ENCODE results near the gene PRKG1.

Gene PRKG1

DNA sequence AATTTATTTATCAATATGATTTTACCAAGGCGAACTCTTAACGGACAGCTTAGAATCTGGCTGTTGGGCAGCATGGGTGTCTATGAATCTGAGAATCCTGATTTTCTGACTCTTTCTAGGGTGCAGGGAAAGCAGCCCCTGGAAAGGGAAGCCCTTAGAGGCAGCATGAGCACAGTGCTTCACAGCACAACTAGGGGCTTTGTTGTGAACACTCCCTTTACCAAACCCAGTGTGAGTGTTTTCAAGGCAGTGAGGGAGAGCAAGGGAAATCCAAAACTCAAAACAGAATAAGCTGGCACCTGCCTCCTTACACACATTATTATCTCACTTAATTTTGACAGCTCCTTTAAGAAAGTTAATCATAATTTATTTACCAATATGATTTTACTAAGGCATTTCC, 741.4 kb downstream of the PRKG1 start:
- DNase-seq (ENCODE audit: low spot score) = no peak

DNA sequence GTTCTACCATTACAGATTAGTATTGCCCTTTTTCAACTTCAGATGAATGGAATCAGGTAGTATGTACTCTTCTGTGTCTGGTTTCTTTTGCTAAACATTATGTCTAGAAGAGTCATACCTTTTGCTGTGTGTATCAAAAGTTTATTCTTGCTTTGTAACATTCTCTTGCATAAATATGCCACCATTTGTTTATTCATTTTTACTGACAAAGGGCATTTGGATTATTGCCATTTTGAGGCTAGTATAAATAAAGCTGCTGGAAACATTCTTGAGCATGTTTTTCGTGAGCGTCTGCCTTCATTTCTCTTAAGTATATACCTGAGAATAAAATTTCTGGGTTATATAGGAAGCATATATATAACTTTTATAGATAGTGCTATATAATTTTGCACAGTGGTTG, 746.8 kb downstream of the PRKG1 start:
- DNase-seq (ENCODE audit: low spot score) = no peak

DNA sequence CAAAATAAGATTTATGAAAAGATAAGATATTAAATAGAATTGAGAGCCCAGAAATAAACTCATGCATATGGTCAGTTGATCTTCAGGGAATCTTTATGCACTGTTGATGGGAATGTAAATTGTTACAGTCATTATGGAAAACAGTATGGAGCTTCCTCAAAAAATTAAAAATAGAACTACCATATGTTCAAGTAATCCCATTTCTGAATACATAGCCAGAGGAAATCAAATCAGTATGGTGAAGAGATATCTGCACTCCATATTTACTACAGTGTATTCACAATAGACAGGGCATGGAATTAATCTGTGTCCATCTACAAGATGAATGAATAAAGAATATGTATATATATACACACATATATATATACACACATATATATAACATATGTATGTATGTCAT, 747.5 kb downstream of the PRKG1 start:
- DNase-seq (ENCODE audit: low spot score) = no peak

DNA sequence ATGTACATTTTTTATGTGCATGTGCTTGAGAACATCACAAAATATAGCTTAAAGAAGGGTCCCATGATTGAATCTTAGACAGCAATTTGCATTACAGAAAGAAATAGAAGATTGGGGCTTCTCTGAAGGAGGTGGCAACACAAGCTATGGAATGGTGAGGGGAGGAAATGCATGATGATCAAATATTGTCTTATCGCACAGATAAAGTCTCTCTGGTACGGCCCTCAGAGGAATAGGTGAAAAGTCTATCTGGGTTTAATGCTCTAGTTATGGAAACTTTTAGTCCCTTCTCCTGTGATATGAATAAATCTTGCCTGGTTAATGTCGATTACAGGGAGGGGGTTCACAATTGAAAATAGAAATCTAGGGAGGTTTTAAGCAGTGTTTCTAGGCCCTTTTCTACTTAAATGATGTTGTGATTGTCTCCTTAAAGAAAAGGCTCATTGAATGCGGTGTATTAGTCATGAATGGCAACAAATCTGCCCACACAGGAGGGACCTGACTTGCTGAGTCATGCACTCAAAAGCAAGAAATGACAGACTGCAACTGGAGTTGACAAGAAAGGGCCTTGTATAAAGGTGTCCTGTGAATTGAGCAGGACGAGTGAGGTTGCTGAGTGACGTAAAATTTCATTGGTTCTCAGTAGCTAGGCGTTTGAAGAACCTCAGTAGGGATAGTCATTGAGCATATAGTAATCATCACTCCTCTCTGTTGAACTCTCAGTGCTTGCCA, 758.5 kb downstream of the PRKG1 start:
- no peak for DNase-seq (ENCODE audit: low spot score)

DNA sequence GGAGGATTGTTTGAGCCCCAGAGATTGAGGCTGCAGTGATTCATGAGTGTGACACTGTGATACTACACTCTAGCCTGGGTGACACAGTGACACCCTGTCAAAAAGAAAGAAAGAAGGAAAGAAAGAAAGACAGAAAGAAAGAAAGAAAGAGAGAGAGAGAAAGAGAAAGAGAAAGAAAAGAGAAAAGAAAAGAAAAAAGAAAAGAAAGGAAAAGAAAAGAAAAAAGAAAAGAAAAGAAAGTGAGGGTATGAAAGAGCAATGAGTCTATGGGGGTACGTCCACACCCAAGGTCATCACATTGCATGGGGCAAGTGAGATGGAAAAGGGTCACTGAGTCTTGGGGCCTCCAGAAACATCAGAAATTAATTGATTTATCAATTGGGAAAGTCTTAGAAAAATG, 760.3 kb downstream of the PRKG1 start:
- DNase-seq (ENCODE audit: low spot score) = no peak

DNA sequence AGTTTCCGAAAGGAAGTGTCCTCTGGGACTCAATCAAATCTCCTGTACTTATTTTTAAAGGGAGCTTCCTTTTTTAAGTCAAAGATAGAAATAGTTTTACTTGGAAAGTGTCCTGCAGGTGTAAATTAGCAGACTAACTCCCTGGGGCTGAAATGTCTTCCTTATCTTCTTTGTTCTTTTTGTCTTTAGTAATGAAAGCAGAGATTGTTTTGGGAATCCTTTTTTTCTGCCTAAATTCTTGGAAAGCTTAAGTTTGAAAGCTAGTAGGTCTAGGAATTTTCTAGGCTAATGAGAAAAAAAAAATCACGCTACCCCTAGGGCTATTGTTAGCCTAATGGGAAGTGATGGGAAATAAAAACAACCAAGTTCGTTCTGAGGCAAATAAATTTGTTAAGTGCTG, 764.2 kb downstream of the PRKG1 start:
- no peak for DNase-seq (ENCODE audit: low spot score)

DNA sequence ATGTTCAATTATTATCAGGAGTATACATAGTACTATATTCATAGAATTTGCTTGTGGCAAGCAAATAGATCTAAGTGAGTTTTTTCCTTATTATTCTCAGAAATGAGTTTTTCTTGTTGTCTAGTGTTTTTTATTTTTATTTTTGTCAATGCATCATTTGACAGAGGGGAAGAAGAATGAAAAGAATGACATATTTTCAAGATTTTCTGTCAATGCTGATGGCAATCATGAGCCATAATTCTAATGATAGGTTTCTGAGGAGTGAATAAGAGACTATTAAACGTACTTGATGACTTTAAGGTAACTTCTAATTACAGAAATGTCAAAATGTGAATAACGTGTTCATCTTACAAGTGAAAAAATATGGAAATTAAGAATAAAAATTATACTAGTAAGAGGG, 769.7 kb downstream of the PRKG1 start:
- DNase-seq (ENCODE audit: low spot score) = no peak

DNA sequence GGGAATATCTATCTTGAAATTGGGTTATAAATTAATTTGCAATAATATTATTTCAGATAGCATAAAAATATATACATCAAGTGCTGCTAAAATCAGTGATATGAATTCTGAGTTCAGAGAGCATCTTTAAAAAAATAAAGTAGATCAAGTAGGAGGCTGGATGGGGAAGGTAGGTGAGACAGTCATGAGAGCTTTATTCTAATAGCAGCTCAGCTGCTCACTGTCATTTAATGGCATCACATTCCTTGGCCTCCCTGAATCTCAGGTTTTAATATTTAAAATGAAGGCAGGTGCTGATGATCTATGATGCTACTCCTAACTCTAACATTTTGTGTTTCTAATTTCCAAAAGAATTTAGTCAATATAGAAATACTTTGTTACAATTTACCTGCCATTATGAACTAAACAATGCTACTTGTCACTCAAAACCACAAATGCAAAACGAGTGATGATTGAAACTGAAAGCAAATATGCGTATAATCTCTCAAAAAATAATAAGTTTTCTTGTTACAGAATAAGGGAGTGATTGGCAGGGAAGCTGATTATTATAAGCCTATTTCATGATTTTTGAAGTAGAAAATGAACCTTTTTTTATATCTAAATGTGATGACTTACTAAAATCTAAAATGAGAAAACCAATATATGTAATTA, 772.7 kb downstream of the PRKG1 start:
- no peak for DNase-seq (ENCODE audit: low spot score)

DNA sequence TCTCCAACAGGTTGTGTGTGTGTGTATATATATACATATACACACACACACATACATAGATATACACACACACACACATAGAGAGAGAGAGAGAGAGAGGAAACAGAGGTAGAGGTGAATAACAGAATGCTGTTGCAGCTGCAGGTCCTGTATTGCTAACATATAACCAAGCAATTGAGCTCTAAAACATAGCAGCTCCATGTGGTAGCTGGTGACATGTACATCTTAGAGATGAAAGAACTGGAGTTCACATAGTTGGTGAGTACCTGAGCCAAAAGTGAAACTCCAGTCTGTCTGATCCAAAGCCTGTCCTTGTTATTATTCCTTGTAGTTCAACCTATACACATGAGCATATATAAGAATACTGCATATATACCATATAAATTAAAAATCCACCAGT, 778.0 kb downstream of the PRKG1 start:
- DNase-seq (ENCODE audit: low spot score) = no peak

DNA sequence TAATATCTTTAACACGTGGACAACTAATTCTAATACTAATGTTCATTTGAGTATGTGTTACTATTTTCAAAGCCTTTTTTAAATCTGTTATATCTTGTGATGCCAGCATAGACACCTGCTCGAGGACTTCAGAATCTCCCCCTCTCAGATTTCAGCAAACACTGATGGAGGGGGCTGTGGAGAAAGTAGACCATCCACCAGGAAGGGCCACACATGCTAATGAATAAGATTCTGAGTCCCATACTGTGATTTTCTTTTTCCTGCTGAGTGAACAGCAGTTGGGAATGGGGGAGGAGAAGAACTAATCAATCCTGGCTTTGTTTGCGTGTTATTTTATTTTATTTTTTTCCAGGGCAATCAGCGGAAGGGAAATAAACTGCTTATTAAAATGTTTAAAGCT, 783.0 kb downstream of the PRKG1 start:
- no peak for DNase-seq (ENCODE audit: low spot score)

DNA sequence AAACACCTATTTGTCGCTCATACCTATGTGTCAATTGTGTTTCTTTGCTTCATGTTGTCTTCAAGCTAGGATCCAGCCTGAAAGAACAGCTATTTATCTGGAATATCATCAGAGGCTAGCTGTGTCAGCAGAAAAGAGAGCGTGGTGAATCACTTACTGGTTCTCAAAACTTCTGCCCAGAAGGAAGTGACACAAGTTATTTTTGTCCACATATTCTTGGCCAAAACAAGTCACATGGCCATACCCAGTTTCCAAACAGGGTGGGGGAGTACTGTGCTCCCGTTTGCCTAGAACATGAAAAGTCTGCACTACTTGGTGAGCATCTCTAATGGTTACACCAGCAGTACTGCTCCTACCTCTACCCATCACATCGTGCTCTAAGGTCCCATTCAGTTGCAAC, 786.0 kb downstream of the PRKG1 start:
- DNase-seq (ENCODE audit: low spot score) = no peak

DNA sequence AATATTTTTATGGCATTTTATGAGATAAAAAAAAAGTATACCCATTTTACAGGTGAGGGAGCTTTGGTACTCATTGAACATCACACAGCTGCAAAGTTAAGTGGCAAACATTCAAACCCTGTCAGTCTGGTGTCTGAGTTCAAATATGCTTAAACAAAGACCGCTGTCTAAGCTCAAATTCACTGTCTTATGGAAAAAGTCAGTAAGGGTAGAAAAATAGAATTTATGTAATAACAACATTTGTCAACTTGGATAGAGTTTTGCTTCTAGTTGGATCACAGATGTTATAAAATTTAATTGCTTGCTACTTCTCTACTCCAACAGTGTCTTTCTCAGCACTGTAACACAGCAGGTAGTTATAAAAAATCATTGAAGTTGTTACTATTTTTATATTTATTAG, 786.8 kb downstream of the PRKG1 start:
- DNase-seq (ENCODE audit: low spot score) = no peak

DNA sequence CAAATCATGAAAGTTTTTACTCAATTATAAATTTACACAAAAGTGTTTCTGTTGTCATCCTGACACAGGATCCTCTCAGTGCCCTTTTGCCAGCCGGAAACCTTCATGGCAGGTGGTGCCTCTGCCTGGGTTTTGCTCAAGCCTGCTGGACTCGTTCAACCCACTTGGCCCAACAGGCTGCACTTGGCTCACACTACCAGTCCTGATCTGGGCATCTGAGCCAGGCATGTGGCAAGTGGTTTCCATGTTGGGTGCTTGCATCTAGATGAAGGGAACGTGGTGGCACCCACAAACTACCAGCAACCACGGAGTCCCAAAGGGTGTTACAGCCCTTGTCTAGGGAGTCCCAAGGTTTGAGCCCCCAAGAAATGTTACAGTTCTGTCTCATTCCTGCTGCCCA, 787.4 kb downstream of the PRKG1 start:
- no peak for DNase-seq (ENCODE audit: low spot score)

DNA sequence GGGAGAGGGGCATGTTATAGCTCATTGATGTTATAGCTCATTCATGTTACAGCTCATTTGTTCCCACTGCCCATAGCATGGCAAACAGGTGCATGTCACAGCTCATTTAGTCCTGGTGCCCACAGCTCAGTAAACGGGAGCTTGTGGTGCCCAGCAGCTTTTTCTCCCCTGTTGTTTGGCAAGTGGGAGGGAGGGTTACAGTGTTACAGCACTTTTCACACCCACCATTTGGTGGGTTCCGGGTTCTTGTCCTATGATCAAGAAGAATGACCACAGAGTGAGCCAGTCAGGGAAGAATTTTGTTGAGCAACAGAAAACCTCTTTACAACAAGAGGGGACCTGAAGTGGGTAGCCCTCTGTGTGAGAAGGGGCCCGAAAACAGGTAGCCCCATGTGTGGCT, 787.9 kb downstream of the PRKG1 start:
- DNase-seq (ENCODE audit: low spot score) = no peak

DNA sequence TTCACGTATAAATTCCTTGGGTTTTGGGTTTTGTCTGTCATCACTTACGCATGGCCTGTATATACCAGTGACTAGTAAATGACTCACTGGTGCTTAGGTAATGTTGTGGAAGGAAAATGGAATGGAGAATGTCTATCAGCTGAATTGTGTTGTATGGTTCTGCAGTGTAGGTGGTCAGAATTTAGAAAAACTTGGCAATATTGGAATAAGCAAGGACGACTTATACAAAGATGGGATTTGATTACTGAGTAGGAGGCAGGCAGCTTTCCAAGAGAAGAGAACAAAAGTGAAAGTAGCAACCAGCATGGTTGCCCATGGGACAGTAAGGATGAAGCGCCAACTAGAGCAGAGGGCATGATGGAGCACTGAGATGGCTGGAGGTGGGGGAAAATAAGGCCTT, 793.7 kb downstream of the PRKG1 start:
- no peak for DNase-seq (ENCODE audit: low spot score)

DNA sequence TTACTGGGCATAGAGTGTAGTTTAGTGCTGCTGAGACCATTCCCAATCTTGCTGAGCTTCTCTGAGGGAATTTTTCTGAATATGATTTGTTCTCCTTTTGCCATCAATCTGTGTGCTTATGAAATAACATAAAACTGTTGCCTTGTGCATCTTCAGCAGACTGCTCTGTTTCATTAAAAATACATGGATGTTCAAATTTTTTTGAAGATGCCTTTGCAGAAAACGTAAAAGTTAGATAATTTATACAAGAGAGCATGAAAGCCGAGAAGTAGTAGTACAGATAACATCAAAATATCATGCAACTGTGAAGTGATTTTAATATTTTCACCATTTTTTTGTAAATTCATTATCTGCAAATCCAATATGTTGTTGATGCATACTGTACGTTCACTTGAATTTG, 799.8 kb downstream of the PRKG1 start:
- no peak for DNase-seq (ENCODE audit: low spot score)

DNA sequence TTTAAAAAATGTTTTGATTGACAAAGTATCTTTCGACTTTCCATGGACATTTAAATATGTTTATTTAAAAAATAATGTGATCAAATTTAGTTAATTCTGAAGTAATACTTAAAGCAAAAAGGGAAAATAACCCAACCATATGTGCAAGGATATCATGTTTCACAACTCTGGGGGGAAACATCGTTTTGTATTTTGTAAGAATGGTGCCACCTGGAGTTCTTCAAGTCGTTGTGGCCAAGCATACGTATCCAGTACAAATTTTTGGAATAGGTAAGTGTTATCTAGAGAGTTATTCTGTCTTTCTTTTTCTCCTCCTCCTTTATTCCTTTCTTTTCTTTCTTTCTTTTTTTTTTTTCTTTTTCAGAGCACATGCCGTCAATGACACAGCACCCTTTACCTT, 801.3 kb downstream of the PRKG1 start:
- no peak for DNase-seq (ENCODE audit: low spot score)

DNA sequence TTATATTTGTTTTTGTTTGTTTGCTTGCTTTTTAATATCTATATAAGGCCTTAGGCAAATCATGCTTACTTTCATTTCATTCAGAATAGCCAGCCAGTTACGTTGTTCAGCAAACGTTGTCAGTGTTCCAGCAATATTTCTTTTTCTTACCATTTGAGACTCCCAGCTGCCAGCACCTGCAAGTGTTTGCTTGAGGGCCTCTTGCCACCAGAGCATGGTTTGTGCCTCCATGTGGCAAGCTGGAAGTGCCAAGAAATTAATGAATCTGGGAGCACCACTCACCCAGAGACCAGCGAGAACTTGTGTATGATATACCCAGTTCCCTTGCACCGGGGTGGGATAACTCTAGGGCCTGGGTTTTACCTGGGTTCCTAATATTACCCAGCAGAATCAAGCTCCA, 802.2 kb downstream of the PRKG1 start:
- DNase-seq (ENCODE audit: low spot score) = no peak

DNA sequence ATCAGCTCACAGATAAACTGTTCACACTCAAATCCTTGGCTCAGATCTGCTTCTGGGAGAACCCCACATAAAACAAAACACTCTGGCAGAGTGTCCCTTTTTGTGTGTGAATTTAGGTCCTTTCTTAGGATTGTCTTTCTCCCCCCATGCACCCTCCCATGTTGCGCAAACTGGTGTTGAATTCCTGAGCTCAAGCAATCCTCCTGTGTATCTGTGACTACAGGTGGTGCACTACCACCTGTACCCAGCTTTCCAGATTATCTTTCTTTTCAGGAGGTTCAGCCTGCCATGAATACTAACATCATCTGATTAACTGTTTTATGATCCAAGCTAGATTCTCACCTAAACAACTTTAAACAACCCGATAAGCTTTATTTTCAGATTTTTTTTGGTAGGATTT, 802.7 kb downstream of the PRKG1 start:
- no peak for DNase-seq (ENCODE audit: low spot score)

DNA sequence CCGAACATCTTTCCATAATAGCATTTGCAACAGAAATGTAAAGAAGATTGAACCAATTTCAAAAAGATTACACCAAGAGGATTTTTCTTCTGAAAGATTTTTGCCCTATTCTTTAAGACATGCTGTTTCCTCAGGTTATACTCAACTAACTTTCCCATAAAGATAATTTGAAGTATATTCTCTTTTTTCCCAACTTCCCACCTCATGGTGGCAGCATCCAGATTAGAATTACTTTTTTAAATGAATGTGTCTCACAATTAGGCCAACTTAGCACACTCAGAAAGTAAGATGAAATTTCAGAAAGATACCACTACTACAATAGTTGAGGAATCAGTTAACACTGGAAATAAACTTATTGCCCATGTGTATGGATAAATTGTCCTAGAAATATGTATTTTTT, 803.3 kb downstream of the PRKG1 start:
- DNase-seq (ENCODE audit: low spot score) = no peak

DNA sequence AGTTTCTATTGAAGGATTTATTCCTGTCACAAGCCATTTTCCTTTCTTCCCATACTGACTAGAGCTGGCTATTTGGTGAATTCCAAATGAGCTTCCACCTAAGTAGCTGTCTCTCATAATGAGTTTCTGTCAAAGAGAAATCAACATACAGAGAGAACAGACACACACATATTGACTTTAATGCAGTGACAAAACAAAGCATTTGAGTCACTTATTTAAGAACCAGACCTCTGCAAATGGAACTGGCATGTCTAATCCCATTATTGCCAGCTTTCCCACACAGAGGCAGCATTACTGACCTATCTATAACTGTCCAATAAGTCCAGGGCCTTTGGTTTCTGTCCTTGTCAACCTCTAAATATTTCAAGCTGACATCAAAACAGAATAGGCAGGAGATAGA, 804.4 kb downstream of the PRKG1 start:
- no peak for DNase-seq (ENCODE audit: low spot score)

DNA sequence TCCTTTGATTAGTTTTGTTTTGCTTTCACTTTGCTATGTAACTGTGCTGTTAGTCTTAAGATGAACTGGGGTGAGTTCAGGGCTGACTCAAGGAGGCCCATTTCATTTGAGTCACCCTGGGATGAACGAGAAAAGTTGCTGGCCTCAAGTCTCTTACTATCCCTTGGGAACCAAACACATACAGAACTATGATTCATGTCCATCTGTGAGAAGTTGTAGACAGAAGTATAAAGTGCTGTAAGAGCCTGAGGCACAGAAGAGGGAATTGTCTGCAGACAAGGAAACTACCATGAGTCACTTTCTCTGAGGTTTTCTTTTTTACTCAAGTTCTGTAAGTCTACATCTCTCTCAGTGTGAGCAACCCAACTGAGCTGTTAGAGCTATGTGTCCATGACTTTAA, 805.0 kb downstream of the PRKG1 start:
- DNase-seq (ENCODE audit: low spot score) = no peak

DNA sequence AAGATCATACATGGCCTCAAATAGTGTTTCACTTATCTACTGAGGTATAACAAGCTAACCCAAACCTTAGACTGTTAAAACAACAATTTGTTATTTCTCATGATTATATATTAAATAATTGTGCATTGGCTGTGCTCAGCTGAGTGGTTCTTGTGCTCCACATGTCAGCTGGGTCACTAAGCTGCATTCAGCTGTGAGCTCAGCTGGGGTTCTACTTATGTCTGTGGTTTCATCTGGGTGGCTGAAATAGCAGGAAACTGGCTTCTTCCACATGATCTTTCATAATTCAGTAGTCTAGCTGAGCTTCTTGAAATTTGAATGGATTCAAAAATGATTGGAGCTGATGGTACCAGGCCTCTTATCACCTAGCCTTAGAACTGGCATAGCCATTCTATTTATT, 806.9 kb downstream of the PRKG1 start:
- DNase-seq (ENCODE audit: low spot score) = no peak

DNA sequence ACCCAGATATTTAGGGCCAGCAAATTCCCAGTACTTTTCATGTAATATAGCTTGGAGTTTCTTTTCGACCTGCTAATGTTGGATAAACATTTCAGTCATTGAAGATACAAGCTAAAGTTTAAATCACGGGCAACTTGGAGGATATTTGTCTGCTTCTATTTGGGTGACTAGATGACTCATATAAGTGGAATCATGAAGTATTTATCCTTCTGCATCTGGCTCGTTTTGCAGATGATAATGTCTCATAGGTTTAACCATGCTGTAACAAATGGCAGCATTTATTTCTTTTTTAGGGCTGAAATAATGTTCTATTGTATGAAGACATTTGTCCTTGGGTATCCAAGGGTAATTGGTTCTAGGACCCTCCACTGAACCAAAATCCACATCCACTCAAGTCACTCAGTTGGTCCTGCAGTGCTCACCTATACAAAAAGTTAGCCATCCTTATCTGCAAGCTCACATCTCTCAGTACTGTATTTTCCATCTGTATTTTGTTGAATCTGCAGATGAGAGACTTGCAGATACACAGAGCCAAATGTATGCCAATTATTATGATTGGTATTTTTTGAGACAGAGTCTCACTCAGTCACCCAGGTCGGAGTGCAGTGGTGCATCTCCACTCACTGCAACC, 812.3 kb downstream of the PRKG1 start:
- no peak for DNase-seq (ENCODE audit: low spot score)
